ENCODE measurements around the gene TNFRSF14.

GRCh38 chr1:2587071-2587859, 31.1 kb downstream of the TNFRSF14 start:
- TF ChIP-seq CTCF (IDR thresholded peaks at IDR 0.05; ENCODE audit: low read depth, low read length, poor library complexity, severe bottlenecking) (no peak), EZH2phosphoT487 (IDR thresholded peaks at IDR 0.05; ENCODE audit: borderline replicate concordance, low read length) (no peak)

Measured in DOHH2 (cell line).